Dorsolateral prefrontal cortex (tissue), 118 donors: ENCODE data around the gene SERP2. TPM values are rescaled to one million over a fixed set of nuclear protein-coding genes. Genes with fewer than 3 reads are reported as not detected.

ENCODE experiments used
- total RNA-seq, 120 experiments: library from RNA; stranded (reverse); gene quantifications; one replicate each; pipeline versions ENCODE4 v1.2.3 to v1.2.4, GENCODE V29; 2022

SERP2 gene
- total RNA-seq, 120 experiments from 2014 or later, result 37.0 to 96.0 (median 70.9) TPM

Other genes starting within 250 kb of the SERP2 start
- gene TSC22D1, start 202.5 kb downstream of the SERP2 start, total RNA-seq, result 100 to 1,000 TPM; 179 to 705 (median 421) TPM